ENCODE results near the gene PADI1. TPM values are rescaled to one million over a fixed set of nuclear protein-coding genes. Genes with fewer than 3 reads are reported as not detected.
A peak's percentile ranks its signal among the peaks of the same experiment; 100 is the strongest.

The PADI1 gene
- total RNA-seq, 1 donor from 2014 or later = not detected

DNA sequence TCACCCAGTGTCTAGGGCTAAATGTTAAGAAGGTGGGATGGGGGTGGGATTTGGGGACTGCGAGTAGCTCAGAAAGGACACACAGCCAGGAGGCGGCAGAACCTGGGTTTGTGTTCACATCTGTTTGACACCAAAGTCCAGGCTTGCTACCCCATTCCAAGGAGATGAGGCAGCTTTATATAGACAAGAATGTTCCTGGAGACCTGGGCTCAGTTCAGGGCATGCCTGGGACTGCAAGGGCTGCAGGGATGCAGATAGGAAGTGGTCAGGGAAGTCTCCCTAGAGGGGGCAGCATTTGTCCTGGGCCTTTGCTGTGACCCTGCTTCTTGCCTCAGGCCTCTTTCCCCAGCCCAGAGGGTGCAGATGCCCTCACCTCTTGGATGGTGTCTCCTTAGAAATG lies 60.2 kb downstream of the PADI1 start:
- Mint-ChIP-seq H3K4me3 (ENCODE audit: low read depth) (no peak overlapping the region), H3K27ac (no peak overlapping the region), H3K9me3 (ENCODE audit: low read depth) (peaks cover 8% of the 10 kb centered on the region), H3K27me3 (no peaks in the 10 kb centered on the region), H3K36me3 (ENCODE audit: insufficient read depth) (no peaks in the 10 kb centered on the region), H3K4me1 (ENCODE audit: low read depth) (no peaks in the 10 kb centered on the region)
- no peak for TF ChIP-seq CTCF (IDR thresholded peaks at IDR 0.05; ENCODE audit: unreplicated experiment)
- DNase-seq (ENCODE audit: low spot score, unreplicated experiment) = no peak

DNA sequence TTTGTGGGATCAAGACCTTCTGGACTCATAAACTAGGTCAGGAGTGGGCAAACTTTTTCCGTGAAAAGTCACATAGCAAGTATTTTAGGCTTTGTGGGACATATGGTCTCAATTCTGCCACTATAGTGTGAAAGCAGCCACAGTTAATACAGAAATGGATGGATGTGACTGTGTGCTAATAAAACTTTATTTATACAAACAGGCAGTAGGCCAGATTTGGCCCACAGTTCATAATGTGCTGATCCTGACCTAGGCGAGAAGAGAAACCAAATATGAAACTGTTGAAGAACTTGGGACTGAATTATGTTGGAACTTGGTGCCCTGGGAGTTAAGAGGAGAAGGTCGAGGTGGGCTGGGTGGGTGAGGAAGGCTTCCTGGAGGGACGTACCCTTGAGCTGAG lies 61.0 kb downstream of the PADI1 start:
- H3K27me3 Mint-ChIP-seq = no peaks in the 10 kb centered on the region
- no peak overlapping the region for H3K27ac Mint-ChIP-seq
- H3K9me3 Mint-ChIP-seq (ENCODE audit: low read depth) = peaks cover 8% of the 10 kb centered on the region
- no peak overlapping the region for H3K4me3 Mint-ChIP-seq (ENCODE audit: low read depth)
- DNase-seq (ENCODE audit: low spot score, unreplicated experiment) = no peak
- TF ChIP-seq CTCF (IDR thresholded peaks at IDR 0.05; ENCODE audit: unreplicated experiment) = no peak
- no peaks in the 10 kb centered on the region for H3K36me3 Mint-ChIP-seq (ENCODE audit: insufficient read depth)
- H3K4me1 Mint-ChIP-seq (ENCODE audit: low read depth) = no peaks in the 10 kb centered on the region

GRCh38 chr1:17270891-17271765 lies 66.2 kb downstream of the PADI1 start:
- H3K4me1 Mint-ChIP-seq (ENCODE audit: low read depth) = no peaks in the 10 kb centered on the region
- no peaks in the 10 kb centered on the region for H3K36me3 Mint-ChIP-seq (ENCODE audit: insufficient read depth)
- no peaks in the 10 kb centered on the region for H3K9me3 Mint-ChIP-seq (ENCODE audit: low read depth)
- peak overlapping the region; percentile 59 for H3K27ac Mint-ChIP-seq
- no peak for TF ChIP-seq CTCF (IDR thresholded peaks at IDR 0.05; ENCODE audit: unreplicated experiment)
- H3K4me3 Mint-ChIP-seq (ENCODE audit: low read depth) = no peak overlapping the region
- peaks cover 4% of the 10 kb centered on the region for H3K27me3 Mint-ChIP-seq
- no peak for DNase-seq (ENCODE audit: low spot score, unreplicated experiment)

- no peak for TF ChIP-seq CTCF (IDR thresholded peaks at IDR 0.05; ENCODE audit: unreplicated experiment)
- H3K4me3 Mint-ChIP-seq (ENCODE audit: low read depth) = no peak overlapping the region
- no peak overlapping the region for H3K27ac Mint-ChIP-seq
- H3K4me1 Mint-ChIP-seq (ENCODE audit: low read depth) = no peaks in the 10 kb centered on the region
- no peaks in the 10 kb centered on the region for H3K9me3 Mint-ChIP-seq (ENCODE audit: low read depth)
- H3K27me3 Mint-ChIP-seq = peaks cover 4% of the 10 kb centered on the region
- DNase-seq (ENCODE audit: low spot score, unreplicated experiment) = no peak
- H3K36me3 Mint-ChIP-seq (ENCODE audit: insufficient read depth) = no peaks in the 10 kb centered on the region
Measured at GRCh38 chr1:17272066-17272465, 67.1 kb downstream of the PADI1 start.

GRCh38 chr1:17272646-17273045 lies 67.7 kb downstream of the PADI1 start:
- no peaks in the 10 kb centered on the region for H3K36me3 Mint-ChIP-seq (ENCODE audit: insufficient read depth)

More at GRCh38 chr1:17272646-17273045, 67.7 kb downstream of the PADI1 start:
- Mint-ChIP-seq H3K4me3 (ENCODE audit: low read depth) (no peak overlapping the region), H3K27me3 (peaks cover 4% of the 10 kb centered on the region), H3K27ac (no peak overlapping the region), H3K9me3 (ENCODE audit: low read depth) (no peaks in the 10 kb centered on the region), H3K4me1 (ENCODE audit: low read depth) (no peaks in the 10 kb centered on the region)
- DNase-seq (ENCODE audit: low spot score, unreplicated experiment) = no peak
- no peak for TF ChIP-seq CTCF (IDR thresholded peaks at IDR 0.05; ENCODE audit: unreplicated experiment)

All from progenitor cell of endocrine pancreas (in vitro differentiated cells).